Stimulated activated CD4-positive, alpha-beta T cell treated with anti-CD3 and anti-CD28 coated beads, Interleukin-4, amount 100 ng/mL, for 1 hour (primary cell): ENCODE data around the gene ZNF280D.
"Not testable (repeated sequence)": the region's sequence is repeated elsewhere in the genome, so short reads cannot be mapped to it uniquely, and the experiment has no call there.

Experiments
- DNase-seq: peaks from one replicate; pipeline ENCODE4 v3.0.0-alpha.2; 2020

The ZNF280D gene, protein sequence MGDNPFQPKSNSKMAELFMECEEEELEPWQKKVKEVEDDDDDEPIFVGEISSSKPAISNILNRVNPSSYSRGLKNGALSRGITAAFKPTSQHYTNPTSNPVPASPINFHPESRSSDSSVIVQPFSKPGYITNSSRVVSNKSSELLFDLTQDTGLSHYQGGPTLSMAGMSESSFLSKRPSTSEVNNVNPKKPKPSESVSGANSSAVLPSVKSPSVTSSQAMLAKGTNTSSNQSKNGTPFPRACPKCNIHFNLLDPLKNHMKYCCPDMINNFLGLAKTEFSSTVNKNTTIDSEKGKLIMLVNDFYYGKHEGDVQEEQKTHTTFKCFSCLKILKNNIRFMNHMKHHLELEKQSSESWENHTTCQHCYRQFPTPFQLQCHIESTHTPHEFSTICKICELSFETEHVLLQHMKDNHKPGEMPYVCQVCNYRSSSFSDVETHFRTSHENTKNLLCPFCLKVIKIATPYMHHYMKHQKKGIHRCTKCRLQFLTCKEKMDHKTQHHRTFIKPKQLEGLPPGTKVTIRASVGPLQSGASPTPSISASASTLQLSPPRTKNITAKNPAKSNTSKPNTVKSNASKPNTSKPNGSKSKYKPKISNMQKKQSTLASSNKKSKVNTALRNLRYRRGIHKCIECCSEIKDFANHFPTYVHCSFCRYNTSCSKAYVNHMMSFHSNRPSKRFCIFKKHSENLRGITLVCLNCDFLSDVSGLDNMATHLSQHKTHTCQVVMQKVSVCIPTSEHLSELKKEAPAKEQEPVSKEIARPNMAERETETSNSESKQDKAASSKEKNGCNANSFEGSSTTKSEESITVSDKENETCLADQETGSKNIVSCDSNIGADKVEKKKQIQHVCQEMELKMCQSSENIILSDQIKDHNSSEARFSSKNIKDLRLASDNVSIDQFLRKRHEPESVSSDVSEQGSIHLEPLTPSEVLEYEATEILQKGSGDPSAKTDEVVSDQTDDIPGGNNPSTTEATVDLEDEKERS

DNA sequence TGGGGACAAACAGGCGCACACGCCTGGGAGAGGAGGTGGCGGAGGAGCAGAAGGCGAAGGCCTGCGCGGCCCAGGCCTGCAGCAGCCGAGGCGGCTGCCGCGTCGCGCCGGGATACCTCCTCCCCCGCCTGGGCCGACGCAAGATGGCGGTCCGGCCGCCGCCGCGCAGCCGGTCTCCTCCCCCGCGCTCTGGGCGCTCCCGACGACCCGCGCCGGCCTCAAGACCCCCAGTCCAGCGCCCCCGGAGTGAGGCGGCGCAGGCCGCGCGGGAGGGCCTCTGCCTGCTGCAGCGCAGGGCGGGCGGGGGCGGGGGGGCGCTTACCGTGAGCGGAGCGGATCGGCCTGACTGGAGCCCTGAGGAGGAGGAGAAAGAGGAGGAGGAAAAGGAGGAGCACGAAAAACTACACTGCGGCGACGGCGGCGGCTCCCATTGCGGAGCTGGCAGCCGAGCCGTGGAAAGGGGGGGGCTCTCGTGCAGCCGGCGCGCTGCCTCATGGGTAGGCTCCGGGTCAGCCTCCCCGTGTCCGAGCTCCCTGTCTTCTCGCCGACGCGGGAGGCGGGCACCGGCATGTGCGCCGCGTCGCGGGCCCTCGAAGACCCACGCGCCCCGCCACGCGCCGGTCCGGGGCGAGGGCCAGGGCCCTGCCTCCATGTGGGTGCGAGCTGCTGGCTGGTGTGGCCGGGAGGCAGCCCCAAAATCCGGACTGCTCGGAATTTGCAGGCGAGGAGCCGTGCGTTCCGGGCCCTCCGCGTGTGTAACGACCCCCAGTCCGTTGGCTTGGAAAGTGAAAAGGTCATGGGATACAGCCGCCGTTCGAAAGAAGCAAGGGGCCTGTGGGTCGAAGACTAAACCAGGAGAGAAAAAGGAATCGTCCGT, at the start of gene ZNF280D:
Gene ZNF280D, minus strand, starts transcription at position 374 of the 877 bp plus-strand sequence. CDS start 26,400 bp downstream, outside the sequence.
- DNase-seq: peak; percentile 81

DNA sequence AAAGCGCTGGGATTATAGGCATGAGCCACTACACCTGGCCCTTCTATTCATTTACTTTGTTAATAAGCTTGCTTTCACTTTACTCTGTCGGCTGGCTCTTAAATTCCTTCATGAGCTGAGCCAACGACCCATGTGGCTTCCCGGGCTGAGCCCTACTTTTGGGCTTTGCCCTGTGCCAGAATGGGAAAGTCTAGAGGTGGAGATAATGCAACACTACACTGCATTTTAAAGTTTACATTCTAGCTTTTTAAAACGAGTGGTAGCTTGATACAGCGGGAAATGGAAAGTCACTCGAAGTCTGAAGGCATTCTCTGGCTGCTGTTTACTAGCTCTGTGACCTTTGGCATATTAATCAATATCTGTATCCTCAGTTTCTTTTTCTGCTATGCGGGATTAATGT, 49.0 kb upstream of the ZNF280D start:
- no peak for DNase-seq

DNA sequence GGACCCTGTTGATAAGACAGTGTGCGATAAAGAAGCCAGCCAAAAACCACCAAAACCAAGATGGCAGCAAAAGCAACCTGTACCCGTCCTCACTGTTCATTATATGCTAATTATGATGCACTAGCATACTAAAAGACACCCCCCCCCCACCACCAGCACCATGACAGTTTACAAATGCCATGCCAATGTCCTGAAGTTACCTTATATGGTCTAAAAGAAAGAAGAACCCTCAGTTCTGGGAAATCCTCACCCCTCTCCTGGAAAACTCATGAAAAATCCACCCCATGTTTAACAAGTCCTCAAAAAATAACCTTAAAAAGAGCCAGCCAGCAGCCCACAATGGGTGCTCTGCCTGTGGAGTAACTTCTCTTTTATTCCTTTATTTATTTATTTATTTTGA, 48.4 kb upstream of the ZNF280D start:
- DNase-seq: no peak

DNA sequence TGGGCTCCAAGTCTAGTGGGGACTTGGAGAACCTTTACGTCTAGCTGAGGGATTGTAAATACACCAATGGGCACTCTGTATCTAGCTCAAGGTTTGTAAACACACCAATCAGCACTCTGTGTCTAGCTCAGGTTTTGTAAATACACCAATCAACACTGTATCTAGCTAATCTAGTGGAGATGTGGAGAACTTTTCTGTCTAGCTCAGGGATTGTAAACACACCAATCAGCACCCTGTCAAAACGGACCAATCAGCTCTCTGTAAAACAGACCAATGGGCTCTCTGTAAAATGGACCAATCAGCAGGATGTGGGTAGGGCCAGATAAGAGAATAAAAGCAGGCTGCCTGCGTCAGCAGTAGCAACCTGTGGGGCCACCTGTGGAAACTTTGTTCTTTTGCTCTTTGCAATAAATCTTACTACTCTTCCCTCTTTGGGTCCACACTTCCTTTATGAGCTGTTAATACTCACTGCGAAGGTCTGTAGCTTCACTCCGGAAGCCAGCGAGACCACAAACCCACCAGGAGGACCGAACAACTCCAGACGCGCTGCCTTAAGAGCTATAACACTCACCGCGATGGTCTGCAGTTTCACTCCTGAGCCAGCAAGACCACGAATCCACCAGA, 46.9 kb upstream of the ZNF280D start:
- DNase-seq: not testable (repeated sequence)

DNA sequence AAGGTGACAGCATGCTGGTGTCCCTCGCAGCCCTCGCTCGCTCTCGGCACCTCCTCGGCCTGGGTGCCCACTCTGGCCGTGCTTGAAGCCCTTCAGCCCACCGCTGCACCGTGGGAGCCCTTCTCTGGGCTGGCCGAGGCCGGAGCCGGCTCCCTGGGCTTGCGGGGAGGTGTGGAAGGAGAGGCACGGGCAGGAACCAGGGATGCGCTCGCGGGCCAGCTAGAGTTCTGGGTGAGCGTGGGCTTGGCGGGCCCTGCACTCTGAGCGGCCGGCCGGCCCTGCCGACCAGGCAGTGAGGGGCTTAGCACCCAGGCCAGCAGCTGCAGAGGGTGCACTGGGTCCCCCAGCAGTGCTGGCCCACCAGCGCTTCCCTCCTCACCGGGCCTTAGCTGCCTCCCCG, 46.1 kb upstream of the ZNF280D start:
- DNase-seq: not testable (repeated sequence)

DNA sequence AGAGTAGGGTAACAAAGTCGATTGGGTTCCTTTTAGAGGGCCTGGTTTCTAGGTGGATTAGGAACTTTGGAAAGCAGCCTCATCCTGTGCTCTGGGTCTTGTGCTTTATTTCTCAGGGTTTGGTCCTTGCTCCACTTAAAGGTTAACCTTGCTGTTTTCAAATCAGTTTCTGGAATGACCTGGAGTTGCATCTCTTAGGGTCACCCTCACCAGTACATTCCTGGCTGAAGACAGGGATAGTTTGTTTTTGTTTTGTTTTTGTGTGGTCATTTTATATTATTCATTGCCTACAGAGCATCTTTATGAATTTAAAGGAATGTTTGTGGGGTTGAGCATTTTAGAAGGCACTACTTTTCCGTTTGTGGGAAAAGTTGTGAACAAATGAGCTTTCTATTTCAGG, 45.5 kb upstream of the ZNF280D start:
- no peak for DNase-seq

DNA sequence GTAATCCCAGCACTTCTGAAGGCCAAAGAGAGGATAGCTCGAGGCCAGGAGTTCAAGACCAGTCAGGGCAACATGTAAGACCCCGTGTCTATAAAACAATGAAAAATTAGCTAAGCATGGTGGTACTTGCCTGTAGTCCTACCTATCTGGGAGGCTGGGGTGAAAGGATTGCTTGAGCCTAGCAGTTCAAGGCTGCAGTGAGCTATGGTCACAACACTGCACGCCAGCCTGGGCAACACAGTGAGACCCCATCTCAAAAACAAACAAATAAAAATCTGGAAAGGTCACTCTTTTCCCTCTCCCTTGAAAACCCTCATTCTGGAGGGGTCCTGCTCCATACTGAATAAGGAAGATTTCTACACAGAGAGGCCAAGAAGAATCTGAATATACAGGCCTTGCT, 43.5 kb upstream of the ZNF280D start:
- no peak for DNase-seq

DNA sequence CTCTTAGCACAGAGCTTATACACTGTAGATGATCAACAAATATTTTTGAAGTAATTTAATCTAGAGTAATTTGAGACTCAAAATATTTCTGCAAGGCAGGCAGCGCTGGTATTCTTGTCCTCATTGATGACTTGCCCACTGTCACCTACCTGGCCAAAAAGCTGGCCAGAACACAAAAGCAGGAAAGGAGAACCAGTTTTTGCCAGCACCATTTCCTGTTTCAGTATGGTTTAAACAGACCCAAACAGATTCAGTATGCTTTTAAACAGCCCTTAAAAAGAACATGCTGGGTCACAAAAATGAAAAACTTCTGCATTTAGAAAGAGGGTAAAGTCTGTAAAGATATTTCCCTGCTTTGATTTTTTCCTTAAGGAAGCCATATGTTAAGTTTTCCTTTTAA, 42.3 kb upstream of the ZNF280D start:
- DNase-seq: no peak

DNA sequence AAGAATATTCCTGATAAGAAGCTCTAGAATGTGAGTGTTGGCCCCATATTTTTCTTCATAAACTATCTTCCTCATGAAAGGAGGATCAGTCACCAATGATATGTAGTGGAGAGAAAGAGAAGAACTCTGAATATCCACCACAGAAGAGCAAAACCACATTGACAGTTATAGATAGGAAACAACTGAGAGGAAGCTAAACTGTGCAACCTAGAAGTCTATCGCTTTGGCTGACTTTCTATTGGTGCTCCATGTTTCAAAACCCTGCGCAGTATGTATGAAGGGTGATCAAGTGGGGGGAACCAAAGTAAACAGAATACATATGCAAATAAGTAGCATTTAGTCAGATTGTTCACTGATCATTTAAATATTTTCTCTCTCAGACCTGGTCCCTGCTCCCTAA, 41.0 kb upstream of the ZNF280D start:
- DNase-seq: no peak

DNA sequence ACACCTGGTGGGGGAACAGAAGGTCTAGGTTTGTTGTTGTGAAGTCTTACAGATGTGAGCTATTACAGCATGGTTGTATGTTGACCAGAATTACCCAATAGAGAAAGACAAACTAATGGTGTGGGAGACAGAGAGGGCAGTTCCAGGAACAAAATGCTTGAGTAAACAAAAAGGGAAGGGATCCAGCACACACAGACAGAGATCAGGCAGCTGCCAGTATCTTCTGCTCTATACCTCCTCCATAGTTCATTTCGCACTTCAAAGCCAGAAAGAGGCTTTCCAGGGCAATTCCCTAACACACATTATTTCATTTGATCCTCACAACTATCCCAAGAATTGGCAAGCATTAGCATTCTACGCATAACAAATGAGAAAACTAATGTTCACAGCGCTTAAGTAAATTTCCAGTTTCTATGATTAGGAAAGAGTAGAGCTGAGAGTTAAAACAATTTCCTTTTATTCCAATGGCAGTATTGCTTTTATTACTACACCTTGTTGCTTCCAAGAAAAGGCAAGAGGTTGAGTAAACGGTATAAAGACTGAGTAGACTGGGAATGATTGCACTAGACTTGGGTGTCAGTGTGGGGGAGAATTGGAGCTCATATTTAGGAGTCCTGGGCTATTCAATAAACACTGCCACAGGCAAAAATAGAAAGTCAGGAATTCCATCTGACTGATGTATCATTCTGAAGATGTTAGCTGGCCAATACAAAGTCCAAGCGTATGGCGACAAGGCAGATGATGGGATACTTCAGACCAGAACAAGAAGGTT, 39.7 kb upstream of the ZNF280D start:
- DNase-seq: no peak

DNA sequence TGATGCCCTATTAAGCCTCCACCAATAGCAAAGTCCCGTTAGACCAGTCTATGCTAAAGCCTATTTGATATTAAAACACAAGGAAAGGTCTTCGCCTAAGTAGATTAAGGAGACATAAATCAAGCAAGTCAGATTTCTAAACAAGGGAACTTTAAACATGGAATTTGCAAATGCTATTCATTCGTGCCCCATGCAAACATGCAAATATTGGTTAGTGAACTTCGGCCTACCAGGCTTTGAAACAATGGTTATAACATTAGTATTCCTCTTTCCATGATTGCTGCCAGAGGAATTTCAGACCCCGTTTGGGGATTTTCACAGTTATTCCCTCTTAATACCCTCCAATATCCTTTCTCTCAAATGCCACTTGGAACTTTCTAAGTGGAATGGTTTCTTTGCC, 36.9 kb upstream of the ZNF280D start:
- no peak for DNase-seq

DNA sequence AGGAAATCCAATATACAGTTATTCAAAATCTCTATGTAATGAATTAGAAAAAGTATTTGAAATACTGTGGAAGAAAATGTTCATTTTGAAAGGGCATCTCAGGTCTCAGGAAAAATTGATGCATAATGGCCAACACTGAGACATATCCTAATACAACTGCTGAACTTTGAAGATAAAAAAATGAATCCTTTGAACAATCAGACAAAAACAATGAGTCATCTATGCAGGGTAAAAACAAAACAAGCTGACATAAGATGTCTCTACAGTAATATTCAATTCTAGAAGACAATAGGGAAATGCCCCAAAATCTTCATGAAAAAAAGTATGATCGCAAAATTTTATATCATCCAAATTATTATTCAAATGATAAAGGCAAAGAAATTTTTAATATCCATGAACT, 34.0 kb upstream of the ZNF280D start:
- DNase-seq: no peak

DNA sequence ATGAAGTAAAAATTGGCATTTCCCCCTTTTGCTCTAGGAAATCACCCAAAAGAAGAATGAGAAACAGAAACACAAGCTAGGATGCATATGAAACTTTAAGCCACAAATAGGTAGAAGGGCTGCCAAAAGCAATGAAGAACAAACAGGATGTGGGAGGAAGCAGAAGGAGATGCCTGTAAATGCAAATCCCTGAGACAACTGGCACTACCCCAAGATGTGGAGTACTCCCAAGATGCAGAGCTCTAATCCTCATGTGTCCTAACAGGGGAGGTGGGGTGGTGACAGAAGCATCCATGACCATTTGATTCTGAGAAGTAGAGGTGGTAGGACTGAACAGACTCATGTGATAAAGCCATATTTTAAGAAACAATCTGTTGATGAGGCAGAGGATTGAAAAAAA, 31.9 kb upstream of the ZNF280D start:
- no peak for DNase-seq

DNA sequence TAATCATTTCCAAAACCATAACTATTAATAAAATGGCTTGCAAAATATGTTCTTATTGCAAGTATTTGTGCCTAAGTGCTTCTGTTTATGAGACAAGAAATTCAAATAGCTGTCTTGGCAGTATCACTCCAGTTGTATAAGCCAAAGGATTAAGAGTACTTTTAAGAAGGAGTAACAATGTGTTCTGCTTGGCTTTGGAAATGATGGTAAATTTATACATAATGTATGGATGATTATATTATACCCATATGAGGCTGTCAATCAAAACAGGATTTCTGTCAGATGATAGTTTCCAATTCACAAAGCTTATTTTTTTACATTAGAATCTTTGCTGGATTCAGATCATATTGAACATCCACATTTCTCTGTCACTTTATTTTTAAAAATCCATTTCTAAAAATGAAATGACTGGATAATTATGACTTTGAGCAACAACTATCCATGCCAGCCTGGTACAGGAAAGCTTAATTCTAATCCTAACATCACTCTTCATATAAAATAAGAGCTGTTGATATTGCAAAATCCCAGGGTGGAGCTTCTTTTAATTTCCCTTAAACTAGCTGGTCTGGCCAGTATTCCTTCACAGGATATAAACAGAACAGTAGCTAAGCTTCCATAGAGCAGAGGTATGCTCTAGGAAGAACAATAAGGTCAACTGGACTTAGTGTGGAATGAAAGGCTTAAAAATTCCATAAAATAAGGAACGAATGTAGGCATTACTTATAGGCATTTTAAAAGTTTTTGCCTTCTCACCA, 30.0 kb upstream of the ZNF280D start:
- no peak for DNase-seq

DNA sequence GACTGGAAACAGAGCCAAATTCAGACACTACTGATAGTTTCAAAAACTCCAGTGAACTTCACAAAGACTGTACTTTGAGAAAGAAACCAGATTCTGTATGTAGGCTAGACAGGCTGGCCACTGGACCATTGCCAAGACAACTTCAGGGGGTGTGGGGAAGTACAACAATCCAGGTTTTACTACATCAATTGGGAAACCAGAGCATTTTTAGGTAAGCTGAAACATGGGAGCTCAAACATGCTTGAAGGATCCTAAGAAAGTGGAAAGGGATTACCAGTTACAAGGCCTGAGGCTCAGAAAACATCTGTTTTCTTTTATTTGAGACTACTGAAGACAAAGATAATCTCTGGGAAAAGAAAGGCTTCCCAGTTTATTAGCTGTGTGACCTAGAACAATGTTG, 26.9 kb upstream of the ZNF280D start:
- no peak for DNase-seq

DNA sequence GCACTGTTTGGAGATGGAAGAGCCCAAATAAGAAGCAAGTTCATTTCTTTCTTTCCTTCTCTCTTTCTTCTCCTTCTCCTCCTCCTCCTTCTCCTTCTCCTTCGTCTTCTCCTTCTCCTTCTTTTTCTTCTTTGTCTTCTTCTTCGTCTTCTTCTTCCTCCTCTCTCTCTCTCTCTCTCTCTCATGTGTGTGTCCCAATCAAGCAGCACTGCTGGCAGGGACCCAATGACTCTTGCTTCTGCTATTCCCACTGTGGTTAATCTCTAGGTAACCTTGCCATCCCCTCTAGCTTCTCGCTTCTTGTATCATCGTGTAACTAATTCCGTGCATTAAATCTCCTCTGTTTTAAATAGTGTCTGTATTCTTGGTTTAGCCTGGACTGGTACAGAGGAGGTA, 26.1 kb upstream of the ZNF280D start:
- DNase-seq: no peak

DNA sequence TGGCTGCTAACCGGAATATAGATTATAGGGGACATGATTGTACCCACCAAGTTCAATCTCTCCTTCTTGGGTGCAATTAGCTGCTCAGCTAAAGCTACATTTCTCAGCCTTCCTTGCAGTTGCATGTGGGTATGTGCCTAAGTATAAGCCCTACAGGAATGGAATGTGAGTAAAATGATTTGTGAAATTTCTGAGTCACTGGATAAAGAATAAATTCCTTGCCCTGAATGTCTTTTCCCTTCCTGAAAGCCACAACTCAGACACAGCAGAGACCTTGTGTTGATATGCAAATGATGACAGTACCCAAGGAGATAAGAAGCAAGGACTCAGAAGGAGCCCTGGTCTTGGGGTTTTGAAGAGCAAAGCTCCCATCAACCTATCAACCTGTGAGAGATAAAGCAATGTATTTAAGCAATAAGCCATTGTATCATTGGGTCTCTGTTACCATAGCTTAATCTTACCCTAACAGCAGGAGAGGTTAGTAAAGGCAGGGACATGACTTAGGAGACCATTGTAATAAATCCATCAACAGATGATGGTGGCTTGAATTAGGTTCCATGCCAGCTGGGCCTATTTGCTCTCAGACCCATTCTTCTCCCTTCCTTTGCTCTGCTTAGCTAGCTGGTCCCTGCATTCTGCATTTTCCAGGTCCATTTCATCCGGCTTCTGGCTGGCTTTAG, 25.6 kb upstream of the ZNF280D start:
- DNase-seq: no peak

DNA sequence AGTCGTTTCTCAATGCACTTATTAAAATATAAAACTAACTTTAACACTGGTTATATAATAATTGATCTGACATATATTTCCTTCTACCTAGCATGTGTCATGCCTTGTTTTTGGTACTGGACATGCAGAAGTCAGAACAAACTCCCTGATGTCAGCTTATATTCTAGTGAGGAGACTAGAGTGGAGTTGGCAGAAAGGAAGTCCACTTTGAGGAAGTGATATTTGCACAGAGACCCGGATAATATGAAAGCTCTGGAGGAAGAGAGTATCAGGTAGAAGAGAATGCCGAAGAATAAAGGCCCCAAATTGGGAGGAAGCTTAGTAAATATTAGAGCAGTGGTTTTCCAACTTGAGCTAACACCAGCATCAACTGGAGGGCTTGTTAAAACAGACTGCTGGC, 24.6 kb upstream of the ZNF280D start:
- DNase-seq: no peak

DNA sequence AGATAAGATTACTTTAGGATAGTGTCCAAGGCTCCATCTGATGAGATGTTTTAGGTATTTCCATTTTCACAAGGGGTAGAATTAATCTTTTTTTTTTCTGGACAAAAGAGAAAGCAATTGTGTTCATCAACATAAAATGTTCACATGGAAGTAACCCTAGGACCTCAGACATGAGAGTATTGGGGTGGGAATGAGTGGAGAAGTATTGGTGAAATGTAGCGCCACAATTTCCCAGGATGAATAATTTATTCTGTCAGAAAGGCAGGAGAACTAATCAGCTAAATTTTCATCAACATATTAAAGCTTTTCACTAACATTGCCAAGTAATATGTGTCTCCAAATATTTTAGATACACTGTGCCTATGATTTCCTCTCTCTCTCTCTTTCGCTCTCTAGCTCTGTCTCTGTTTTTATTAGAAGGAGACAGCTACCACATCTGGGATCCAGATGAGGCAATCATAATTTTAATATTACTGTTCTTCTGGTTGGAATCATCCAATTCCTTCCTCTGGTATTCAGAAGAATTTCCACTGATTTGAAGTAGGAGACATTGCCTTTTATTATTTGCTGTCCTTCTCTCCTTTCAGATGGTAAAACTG, 21.6 kb upstream of the ZNF280D start:
- no peak for DNase-seq

DNA sequence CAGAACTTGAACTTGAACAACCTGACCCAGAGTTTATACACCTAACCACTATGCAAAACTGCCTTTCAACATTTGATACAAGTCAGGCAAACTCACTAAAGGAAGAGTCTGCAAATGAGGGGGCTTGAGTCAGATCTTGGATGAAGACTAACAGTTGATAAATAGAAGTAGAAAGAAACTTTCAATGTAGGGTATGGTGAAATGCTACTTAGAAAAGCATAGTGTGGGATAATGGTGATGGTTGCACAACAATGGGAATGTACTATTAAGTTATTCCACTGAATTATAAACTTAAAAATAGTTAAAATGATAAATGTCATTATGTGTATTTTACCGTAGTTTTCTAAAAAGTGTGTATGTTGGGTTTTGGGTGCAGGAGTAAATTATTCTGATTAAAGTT, 19.7 kb upstream of the ZNF280D start:
- no peak for DNase-seq
